K562 (cell line): Measurements from ENCODE around the gene EFCAB7. TPM values are rescaled to one million over a fixed set of nuclear protein-coding genes. Genes with fewer than 3 reads are reported as not detected.

ENCODE experiments used
- ATAC-seq: fragments of 200-7000 bp; cut with Tn5 transposase; 3 replicates; pipeline ENCODE4 v1.9.1; 2020; ENCODE audit warnings: moderate library complexity
- BruUV-seq: library from RNA; stranded (reverse); fragments of 400-500 nt; replicated peaks from 2 replicates; lab custom pipeline; 2021; lab: Mats Ljungman, UMichigan
- CTCF ChIA-PET: fragments of 300-600 bp; formaldehyde crosslinking; extraction: SDS; loops from one replicate; lab custom pipeline; 2021; ENCODE audit warnings: low intra/inter-chr PET ratio; lab: Yijun Ruan, JAX
- POLR2A ChIA-PET: fragments of 300-600, 350-650 bp; sonication (Branson Sonifier 250); formaldehyde crosslinking; extraction: SDS; loops from one replicate; lab custom pipeline; 2021; ENCODE audit warnings: antibody characterized with exemption, inconsistent platforms; lab: Yijun Ruan, JAX
- DNase-seq, 4 experiments: peaks; one replicate each; pipeline versions ENCODE4 v3.0.0 to v3.0.0-alpha.2; 2011 to 2018; ENCODE audit warnings: low spot score in 3 of 4, mixed read lengths in 3 of 4; ENCODE audit errors: extremely low read depth in 1 of 4
- FAIRE-seq: peaks from 2 replicates; lab custom pipeline; 2011; peaks lifted over from hg19 to GRCh38; lab: Jason Lieb, UNC
- H2AFZ ChIP-seq: 2 replicates; pipeline ENCODE4 v1.6.0; 2011; ENCODE audit warnings: low read depth, low read length, control low read depth, inconsistent platforms
- H3K27ac ChIP-seq: fragments of 200-600 bp; 3 replicates; pipeline ENCODE4 v1.8.0; 2011; ENCODE audit warnings: low read depth, mild to moderate bottlenecking, control low read depth, inconsistent platforms, low read length, moderate library complexity, mixed read lengths; ENCODE audit errors: extremely low read depth
- H3K27me3 ChIP-seq, 2 experiments: fragments of 300-600 bp in 1 of 2; 2 replicates in 1 of 2; 3 replicates in 1 of 2; pipeline versions ENCODE4 v1.6.0 to v1.8.0; 2011; ENCODE audit warnings: inconsistent platforms in 2 of 2, low read length in 2 of 2, mild to moderate bottlenecking in 1 of 2, mixed read lengths in 1 of 2, moderate library complexity in 1 of 2; ENCODE audit not compliant: control insufficient read depth in 2 of 2, insufficient read depth in 2 of 2
- H3K36me3 ChIP-seq: fragments of 300-600 bp; 3 replicates; pipeline ENCODE4 v1.8.0; 2011; ENCODE audit warnings: mild to moderate bottlenecking, low read length, inconsistent platforms; ENCODE audit not compliant: control insufficient read depth, insufficient read depth
- H3K4me1 ChIP-seq, 2 experiments: fragments of 200-600 bp in 1 of 2; replicated peaks in 1 of 2; 2 replicates in 1 of 2; 3 replicates in 1 of 2; pipeline versions ENCODE4 v1.5.1 to v1.8.0; 2011; ENCODE audit warnings: inconsistent platforms in 2 of 2, low read length in 2 of 2, mild to moderate bottlenecking in 1 of 2, mixed read lengths in 1 of 2, moderate library complexity in 1 of 2; ENCODE audit not compliant: control insufficient read depth in 2 of 2, insufficient read depth in 2 of 2
- H3K4me2 ChIP-seq: 2 replicates; pipeline ENCODE4 v1.6.1; 2011; ENCODE audit warnings: low read length, control low read depth, inconsistent platforms, mixed read lengths; ENCODE audit not compliant: insufficient read depth
- H3K4me3 ChIP-seq: fragments of 200-600 bp; sonication (generic), shearing (Covaris generic); 2 replicates; pipeline ENCODE4 v1.5.1; 2016; ENCODE audit warnings: control low read depth, inconsistent platforms
- H3K79me2 ChIP-seq: fragments of 200-600 bp; 3 replicates; pipeline ENCODE4 v1.8.0; 2011; ENCODE audit warnings: low read length, inconsistent platforms; ENCODE audit not compliant: control insufficient read depth, insufficient read depth
- H3K9ac ChIP-seq, 2 experiments: 2 replicates each; pipeline versions ENCODE4 v1.6.0 to v1.6.1; 2011; ENCODE audit warnings: low read depth in 2 of 2, low read length in 2 of 2, control low read depth in 1 of 2, inconsistent platforms in 1 of 2, mild to moderate bottlenecking in 1 of 2, mixed read lengths in 1 of 2; ENCODE audit not compliant: insufficient read depth in 1 of 2
- H3K9me1 ChIP-seq: one replicate; pipeline ENCODE4 v1.6.0; 2011; ENCODE audit warnings: inconsistent platforms, mild to moderate bottlenecking, low read length, moderate library complexity; ENCODE audit not compliant: control insufficient read depth, insufficient read depth
- H3K9me3 ChIP-seq: replicated peaks from 2 replicates; pipeline ENCODE4 v1.5.1; 2011; ENCODE audit warnings: low read depth, low read length, inconsistent platforms; ENCODE audit not compliant: control insufficient read depth, insufficient read depth
- H4K20me1 ChIP-seq: replicated peaks from 2 replicates; pipeline ENCODE4 v1.6.1; 2011; ENCODE audit warnings: low read length, inconsistent platforms, mixed read lengths; ENCODE audit not compliant: control insufficient read depth, insufficient read depth
- CREB1 ChIP-seq, 2 experiments: sonication (generic) in 1 of 2; formaldehyde crosslinking in 1 of 2; IDR thresholded peaks; 2 replicates each; pipeline versions ENCODE4 v1.6.1 to v1.8.0; 2012 to 2022; ENCODE audit warnings: inconsistent platforms in 1 of 2, mild to moderate bottlenecking in 1 of 2, missing genetic modification reagents in 1 of 2, moderate library complexity in 1 of 2
- KLF13 ChIP-seq: fragments of 450-650 bp; IDR thresholded peaks from 2 replicates; pipeline ENCODE4 v1.6.1; 2016; ENCODE audit warnings: missing genetic modification characterization, low read depth, mild to moderate bottlenecking, missing compliant biosample characterization, moderate library complexity, borderline replicate concordance
- NR3C1 ChIP-seq: sonication (generic); formaldehyde crosslinking; IDR thresholded peaks from 2 replicates; pipeline ENCODE4 v1.8.1; 2022; ENCODE audit warnings: missing genetic modification reagents
- WHSC1 ChIP-seq: IDR thresholded peaks from one replicate; pipeline ENCODE4 v1.6.1; 2012; ENCODE audit warnings: low read length, control low read depth, inconsistent platforms
- ZNF561 ChIP-seq: fragments of 450-650 bp; formaldehyde crosslinking; conservative IDR thresholded peaks from 2 replicates; pipeline ENCODE4 v1.4.0; 2020; ENCODE audit warnings: mild to moderate bottlenecking, moderate library complexity
- WGBS: fragments of 100-300 bp; shearing (Covaris generic); methylation state at CpG from one replicate; pipeline ENCODE4 v1.1.6; 2016; ENCODE audit warnings: low coverage, mixed read lengths; ENCODE audit not compliant: insufficient coverage; ENCODE audit errors: missing lambda C conversion rate; 5-methylcytosine and 5-hydroxymethylcytosine counted together
- in situ Hi-C: fragments of 300-500 bp; cut with MboI; formaldehyde crosslinking; loops from 4 replicates; pipeline ENCODE4 v1.15.0; 2018; ENCODE audit warnings: inconsistent platforms, mixed read lengths
- intact Hi-C: fragments of 100-400 bp; cut with micrococcal nuclease; formaldehyde crosslinking; loops from 2 replicates; pipeline ENCODE4 v1.14.2; 2022
- polyA plus RNA-seq, 8 experiments: library from polyadenylated mRNA; depleted of rRNA in 4 of 8; stranded (reverse) in 5 of 8; unstranded in 3 of 8; fragments of >200 nt; fragmentation: Nextera tagmentation in 2 of 8; fragmentation: Illumina TruSeq in 1 of 8; extraction: Ambion mirVana in 2 of 8; extraction: Trizol in 1 of 8; gene quantifications; 2 replicates each; pipeline versions ENCODE4 v1.2.1 to v1.2.3, GENCODE V29; 2011 to 2014; ENCODE audit warnings: inconsistent platforms in 1 of 8, missing spikeins in 1 of 8
- total RNA-seq, 7 experiments: library from RNA; depleted of rRNA in 6 of 7; stranded (reverse); fragments of >200 nt in 6 of 7; fragmentation: Illumina TruSeq in 2 of 7; extraction: Trizol in 2 of 7; gene quantifications; 2 replicates each; pipeline versions ENCODE4 v1.2.1 to v1.2.3, GENCODE V29; 2011 to 2021; ENCODE audit warnings: low replicate concordance in 1 of 7
- TF ChIP-seq, protein P1 (sequence below): fragments of 250-450 bp; sonication (Bioruptor Pico); IDR thresholded peaks from 2 replicates; pipeline ENCODE4 v1.4.0; 2020
- TF ChIP-seq, protein P2 (sequence below): fragments of 250-450 bp; sonication (Bioruptor Pico); IDR thresholded peaks from 2 replicates; pipeline ENCODE4 v1.8.0; 2021; ENCODE audit warnings: moderate library complexity, mild to moderate bottlenecking, inconsistent platforms
- TF ChIP-seq, protein P3 (sequence below), 2 experiments: fragments of 450-650 bp in 1 of 2; sonication (generic) in 1 of 2; formaldehyde crosslinking; conservative IDR thresholded peaks; 2 replicates each; pipeline versions ENCODE4 v1.4.0 to v1.8.1; 2020 to 2022; ENCODE audit warnings: mild to moderate bottlenecking in 1 of 2, missing genetic modification reagents in 1 of 2
- TF ChIP-seq, protein P4 (sequence below): fragments of 250-450 bp; sonication (Bioruptor Pico); IDR thresholded peaks from 2 replicates; pipeline ENCODE4 v1.8.0; 2021; ENCODE audit warnings: moderate library complexity, mild to moderate bottlenecking, inconsistent platforms

Gene EFCAB7
- total and polyA plus RNA-seq, 9 of the 15 experiments (the other 6 are each of a cell fraction or from before 2014, with no cell fraction given): 3.2 to 7.6 (median 5.7) TPM

DNA sequence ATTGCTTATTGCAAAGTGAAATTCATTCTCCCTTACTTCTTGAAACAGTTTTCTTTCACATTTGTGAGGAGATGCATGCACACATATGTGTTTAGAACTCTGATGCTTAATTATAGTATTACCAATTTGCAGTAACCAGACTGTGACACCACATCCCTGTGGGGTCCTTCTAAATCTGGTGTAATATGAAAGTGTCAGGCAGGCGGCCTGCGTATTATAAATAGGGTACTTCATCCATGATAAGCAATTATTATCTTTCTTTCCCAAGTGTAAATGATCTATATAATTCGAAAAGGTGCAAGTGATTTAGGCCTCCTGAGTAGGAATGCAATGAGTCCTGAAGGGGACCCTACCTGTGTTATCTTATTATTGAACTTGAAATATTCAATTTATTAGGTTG lies 876 bp downstream of the EFCAB7 start:
- H3K4me3 ChIP-seq: peak overlapping the region; percentile 67
- BruUV-seq: no TSS peak
- TF ChIP-seq NR3C1 (CRISPR knock-in tag): no peak
- TF ChIP-seq, protein P1, sequence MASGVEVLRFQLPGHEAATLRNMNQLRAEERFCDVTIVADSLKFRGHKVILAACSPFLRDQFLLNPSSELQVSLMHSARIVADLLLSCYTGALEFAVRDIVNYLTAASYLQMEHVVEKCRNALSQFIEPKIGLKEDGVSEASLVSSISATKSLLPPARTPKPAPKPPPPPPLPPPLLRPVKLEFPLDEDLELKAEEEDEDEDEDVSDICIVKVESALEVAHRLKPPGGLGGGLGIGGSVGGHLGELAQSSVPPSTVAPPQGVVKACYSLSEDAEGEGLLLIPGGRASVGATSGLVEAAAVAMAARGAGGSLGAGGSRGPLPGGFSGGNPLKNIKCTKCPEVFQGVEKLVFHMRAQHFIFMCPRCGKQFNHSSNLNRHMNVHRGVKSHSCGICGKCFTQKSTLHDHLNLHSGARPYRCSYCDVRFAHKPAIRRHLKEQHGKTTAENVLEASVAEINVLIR (CRISPR knock-in tag): no peak
- TF ChIP-seq, protein P2, sequence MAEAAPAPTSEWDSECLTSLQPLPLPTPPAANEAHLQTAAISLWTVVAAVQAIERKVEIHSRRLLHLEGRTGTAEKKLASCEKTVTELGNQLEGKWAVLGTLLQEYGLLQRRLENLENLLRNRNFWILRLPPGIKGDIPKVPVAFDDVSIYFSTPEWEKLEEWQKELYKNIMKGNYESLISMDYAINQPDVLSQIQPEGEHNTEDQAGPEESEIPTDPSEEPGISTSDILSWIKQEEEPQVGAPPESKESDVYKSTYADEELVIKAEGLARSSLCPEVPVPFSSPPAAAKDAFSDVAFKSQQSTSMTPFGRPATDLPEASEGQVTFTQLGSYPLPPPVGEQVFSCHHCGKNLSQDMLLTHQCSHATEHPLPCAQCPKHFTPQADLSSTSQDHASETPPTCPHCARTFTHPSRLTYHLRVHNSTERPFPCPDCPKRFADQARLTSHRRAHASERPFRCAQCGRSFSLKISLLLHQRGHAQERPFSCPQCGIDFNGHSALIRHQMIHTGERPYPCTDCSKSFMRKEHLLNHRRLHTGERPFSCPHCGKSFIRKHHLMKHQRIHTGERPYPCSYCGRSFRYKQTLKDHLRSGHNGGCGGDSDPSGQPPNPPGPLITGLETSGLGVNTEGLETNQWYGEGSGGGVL (CRISPR knock-in tag): no peak
- TF ChIP-seq WHSC1: no peak
- no peak for TF ChIP-seq ZNF561 (CRISPR knock-in tag)
- TF ChIP-seq CREB1 (IDR thresholded peaks at IDR 0.05): no peak
- no peak for TF ChIP-seq CREB1 (CRISPR knock-in tag; IDR thresholded peaks at IDR 0.05)
- no peak for TF ChIP-seq KLF13 (tag)
- TF ChIP-seq, protein P3, sequence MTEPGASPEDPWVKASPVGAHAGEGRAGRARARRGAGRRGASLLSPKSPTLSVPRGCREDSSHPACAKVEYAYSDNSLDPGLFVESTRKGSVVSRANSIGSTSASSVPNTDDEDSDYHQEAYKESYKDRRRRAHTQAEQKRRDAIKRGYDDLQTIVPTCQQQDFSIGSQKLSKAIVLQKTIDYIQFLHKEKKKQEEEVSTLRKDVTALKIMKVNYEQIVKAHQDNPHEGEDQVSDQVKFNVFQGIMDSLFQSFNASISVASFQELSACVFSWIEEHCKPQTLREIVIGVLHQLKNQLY (CRISPR knock-in tag; conservative IDR thresholded peaks at IDR 0.05): no peak
- TF ChIP-seq, protein P4, sequence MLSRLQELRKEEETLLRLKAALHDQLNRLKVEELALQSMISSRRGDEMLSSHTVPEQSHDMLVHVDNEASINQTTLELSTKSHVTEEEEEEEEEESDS (CRISPR knock-in tag): no peak
- WGBS: 25% methylated on average over 3 of the region's 3 CpGs
- no peaks in the 10 kb centered on the region for H4K20me1 ChIP-seq
- H3K9me1 ChIP-seq: no peaks in the 10 kb centered on the region
- ChIA-PET POLR2A (no interaction called here), CTCF (no interaction called here)
- ATAC-seq (no peak), DNase-seq (peak in 1 of 4 experiments; percentile 12), FAIRE-seq (no peak)
- H2AFZ ChIP-seq: peak overlapping the region; percentile 96
- peaks cover 45% of the 10 kb centered on the region for H3K79me2 ChIP-seq
- in situ Hi-C loops: no loop called here
- H3K27ac ChIP-seq: peak overlapping the region; percentile 95; the same call in 1 of the 3 replicates
- H3K9ac ChIP-seq: peak overlapping the region in 1 of 2 experiments; percentile 91; a peak in 1 of 4 replicates
- peak overlapping the region; percentile 96 for H3K4me2 ChIP-seq
- H3K9me3 ChIP-seq: no peaks in the 10 kb centered on the region
- intact Hi-C loops: loop anchor here (10.0 kb wide), 1 partner anchor 159 kb away; the partner anchor contains the start of gene ALG6
- H3K27me3 ChIP-seq: no peaks in the 10 kb centered on the region
- peaks cover 0 to 3% of the 10 kb centered on the region in 2 experiments; a peak in 2 of 5 replicates for H3K4me1 ChIP-seq
- no peaks in the 10 kb centered on the region for H3K36me3 ChIP-seq
